CD4-positive, CD25-positive, alpha-beta regulatory T cell (primary cell): ENCODE results near the gene GSG1L. TPM values are rescaled to one million over a fixed set of nuclear protein-coding genes. Genes with fewer than 3 reads are reported as not detected.
"Not testable (repeated sequence)": the region's sequence is repeated elsewhere in the genome, so short reads cannot be mapped to it uniquely, and the experiment has no call there.

Experiments
- ATAC-seq, 2 donors: fragments of 150-1000 bp; cut with Tn5 transposase; one replicate each; pipeline ENCODE4 v1.10.0; 2021; ENCODE audit warnings: low read depth in 2 of 2, moderate number of reproducible peaks in 2 of 2, moderate library complexity in 1 of 2
- DNase-seq, 3 donors: peaks; one replicate each; pipeline versions ENCODE4 v3.0.0 to v3.0.0-alpha.2; 2012 to 2022; ENCODE audit warnings: mixed read lengths in 1 of 3
- H3K27ac ChIP-seq: one replicate; pipeline ENCODE4 v1.7.0; 2013; ENCODE audit warnings: mild to moderate bottlenecking, low read length; ENCODE audit not compliant: insufficient read depth, poor library complexity, severe bottlenecking
- H3K27me3 ChIP-seq: one replicate; pipeline ENCODE4 v1.7.0; 2013; ENCODE audit warnings: low read length; ENCODE audit not compliant: control insufficient read depth, insufficient read depth
- H3K36me3 ChIP-seq: one replicate; pipeline ENCODE4 v1.7.0; 2013; ENCODE audit warnings: mild to moderate bottlenecking, low read length, moderate library complexity; ENCODE audit not compliant: control insufficient read depth, insufficient read depth
- H3K4me1 ChIP-seq: 2 replicates; pipeline ENCODE4 v1.7.0; 2013; ENCODE audit warnings: mild to moderate bottlenecking, low read length; ENCODE audit not compliant: insufficient read depth, control insufficient read depth, poor library complexity, severe bottlenecking
- H3K4me3 ChIP-seq: one replicate; pipeline ENCODE4 v1.7.0; 2013; ENCODE audit warnings: low read depth, mild to moderate bottlenecking, low read length, moderate library complexity
- H3K9me3 ChIP-seq, 2 experiments: 1 replicate in 1 of 2; 2 replicates in 1 of 2; pipeline ENCODE4 v1.7.0; 2013; ENCODE audit warnings: low read length in 2 of 2, mild to moderate bottlenecking in 1 of 2, moderate library complexity in 1 of 2; ENCODE audit not compliant: control insufficient read depth in 2 of 2
- H3K27ac Mint-ChIP-seq, 3 donors: one replicate each; pipeline ENCODE4 v1.8.0; 2020 to 2022; ENCODE audit warnings: mild to moderate bottlenecking in 3 of 3, mixed read lengths in 3 of 3, moderate library complexity in 2 of 3
- H3K27me3 Mint-ChIP-seq: one replicate; pipeline ENCODE4 v1.8.0; 2022; ENCODE audit warnings: mild to moderate bottlenecking, mixed read lengths
- H3K36me3 Mint-ChIP-seq: one replicate; pipeline ENCODE4 v1.8.0; 2020; ENCODE audit warnings: mixed read lengths
- H3K4me1 Mint-ChIP-seq, 4 donors: one replicate each; pipeline ENCODE4 v1.8.0; 2020 to 2022; ENCODE audit warnings: mixed read lengths in 4 of 4, mild to moderate bottlenecking in 1 of 4
- H3K4me3 Mint-ChIP-seq, 4 donors: one replicate each; pipeline ENCODE4 v1.8.0; 2020 to 2022; ENCODE audit warnings: mild to moderate bottlenecking in 4 of 4, mixed read lengths in 4 of 4, moderate library complexity in 3 of 4
- H3K9me3 Mint-ChIP-seq, 7 donors: one replicate each; pipeline ENCODE4 v1.8.0; 2020 to 2022; ENCODE audit warnings: mixed read lengths in 7 of 7, mild to moderate bottlenecking in 3 of 7, moderate library complexity in 2 of 7
- polyA plus RNA-seq, 4 donors: library from polyadenylated mRNA; unstranded; fragments of 300-500 nt; fragmentation: Illumina TruSeq; gene quantifications; one replicate each; pipeline ENCODE4 v1.2.3, GENCODE V29; 2021
- total RNA-seq: library from RNA; stranded (reverse); gene quantifications from one replicate; pipeline ENCODE4 v1.2.3, GENCODE V29; 2022

GSG1L gene
- total and polyA plus RNA-seq, 5 donors from 2014 or later, result 0.15 TPM; not detected in 4

- H3K36me3 Mint-ChIP-seq, result no peaks in the 10 kb centered on the region
- H3K4me3 ChIP-seq, result no peak overlapping the region
- H3K9me3 Mint-ChIP-seq, result peaks cover 3 to 10% (median 6%) of the 10 kb centered on the region in 7 donors
- H3K9me3 ChIP-seq, result peaks cover 4 to 9% of the 10 kb centered on the region in 2 experiments
- no peaks in the 10 kb centered on the region for H3K4me1 Mint-ChIP-seq
- H3K4me1 ChIP-seq, result no peaks in the 10 kb centered on the region
- ATAC-seq, result no peak
- no peak overlapping the region for H3K27ac Mint-ChIP-seq
- peaks cover 5% of the 10 kb centered on the region for H3K27me3 ChIP-seq
- DNase-seq, result no peak
- peaks cover 33% of the 10 kb centered on the region for H3K27me3 Mint-ChIP-seq
- no peak overlapping the region for H3K27ac ChIP-seq
- no peaks in the 10 kb centered on the region for H3K36me3 ChIP-seq
- no peak overlapping the region for H3K4me3 Mint-ChIP-seq
These were observed 113.2 kb downstream of the GSG1L start for GRCh38 chr16:27950206-27950887.

- H3K9me3 ChIP-seq, result no peaks in the 10 kb centered on the region
- H3K4me3 Mint-ChIP-seq, result no peak overlapping the region
- no peaks in the 10 kb centered on the region for H3K4me1 Mint-ChIP-seq
- no peaks in the 10 kb centered on the region for H3K36me3 Mint-ChIP-seq
- H3K27ac ChIP-seq, result no peak overlapping the region
- H3K27ac Mint-ChIP-seq, result no peak overlapping the region
- DNase-seq (no peak), ATAC-seq (no peak)
- no peaks in the 10 kb centered on the region for H3K36me3 ChIP-seq
- H3K4me3 ChIP-seq, result no peak overlapping the region
- no peaks in the 10 kb centered on the region for H3K4me1 ChIP-seq
- H3K9me3 Mint-ChIP-seq, result peaks cover 0 to 2% (median 0%) of the 10 kb centered on the region in 7 donors
- H3K27me3 ChIP-seq, result peaks cover 2% of the 10 kb centered on the region
- H3K27me3 Mint-ChIP-seq, result peaks cover 30% of the 10 kb centered on the region
These were observed 115.8 kb downstream of the GSG1L start for GRCh38 chr16:27947696-27948095.

- Histone ChIP-seq H3K4me1 (no peaks in the 10 kb centered on the region), H3K27ac (no peak overlapping the region)
These were observed 118.1 kb downstream of the GSG1L start for GRCh38 chr16:27945233-27945973.

DNA sequence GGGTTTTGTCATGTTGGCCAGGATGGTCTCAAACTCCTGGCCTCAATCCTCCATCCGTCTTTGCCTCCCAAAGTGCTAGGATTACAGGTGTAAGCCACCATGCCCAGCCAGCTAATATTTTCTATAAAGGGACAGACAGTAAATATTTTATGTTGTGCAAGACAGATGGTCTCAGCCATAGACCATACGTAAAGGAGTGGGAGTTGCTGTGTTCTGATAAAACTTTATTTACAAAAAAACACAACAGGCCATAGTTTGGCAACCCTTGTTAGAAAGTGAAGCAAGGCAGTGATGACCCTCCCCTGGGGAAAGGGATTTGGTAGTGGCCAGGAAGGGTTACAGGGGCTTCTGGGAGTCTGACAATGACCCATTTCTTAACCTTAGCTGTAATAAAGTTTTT lies 119.7 kb downstream of the GSG1L start:
- ATAC-seq, result no peak
- Mint-ChIP-seq H3K36me3 (no peaks in the 10 kb centered on the region), H3K4me1 (no peaks in the 10 kb centered on the region), H3K4me3 (no peak overlapping the region), H3K27me3 (peaks cover 15% of the 10 kb centered on the region), H3K27ac (no peak overlapping the region), H3K9me3 (no peaks in the 10 kb centered on the region)
- Histone ChIP-seq H3K27me3 (no peaks in the 10 kb centered on the region), H3K4me3 (no peak overlapping the region), H3K4me1 (no peaks in the 10 kb centered on the region), H3K9me3 (no peaks in the 10 kb centered on the region), H3K27ac (no peak overlapping the region), H3K36me3 (no peaks in the 10 kb centered on the region)
- no peak for DNase-seq

More at GRCh38 chr16:27945233-27945973, 118.1 kb downstream of the GSG1L start:
- no peaks in the 10 kb centered on the region for H3K9me3 Mint-ChIP-seq
- no peak overlapping the region for H3K27ac Mint-ChIP-seq
- H3K4me3 Mint-ChIP-seq, result no peak overlapping the region
- no peaks in the 10 kb centered on the region for H3K4me1 Mint-ChIP-seq
- ATAC-seq, result no peak
- DNase-seq, result no peak
- H3K36me3 Mint-ChIP-seq, result no peaks in the 10 kb centered on the region
- Histone ChIP-seq H3K27me3 (no peaks in the 10 kb centered on the region), H3K9me3 (no peaks in the 10 kb centered on the region), H3K4me3 (no peak overlapping the region), H3K36me3 (no peaks in the 10 kb centered on the region)
- peaks cover 12% of the 10 kb centered on the region for H3K27me3 Mint-ChIP-seq

DNA sequence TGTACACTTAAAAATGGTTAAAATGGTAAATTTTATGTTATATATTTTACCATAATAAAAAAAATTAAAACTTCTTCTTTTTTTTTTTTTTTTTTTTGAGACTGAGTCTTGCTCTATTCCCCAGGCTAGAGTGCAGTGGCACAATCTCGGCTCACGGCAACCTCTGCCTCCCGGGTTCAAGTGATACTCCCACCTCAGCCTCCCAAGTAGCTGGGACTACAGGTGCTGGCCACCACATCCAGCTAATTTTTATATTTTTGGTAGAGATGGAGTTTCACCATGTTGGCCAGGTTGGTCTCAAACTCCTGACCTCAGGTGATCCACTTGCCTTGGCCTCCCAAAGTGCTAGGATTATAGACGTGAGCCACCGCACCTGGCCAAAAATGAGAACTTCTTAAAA lies 121.4 kb downstream of the GSG1L start:
- not testable (repeated sequence) for ATAC-seq, H3K4me1 ChIP-seq, H3K36me3 ChIP-seq, H3K4me1 Mint-ChIP-seq, H3K9me3 ChIP-seq, H3K27ac Mint-ChIP-seq, H3K4me3 Mint-ChIP-seq, H3K36me3 Mint-ChIP-seq, H3K27ac ChIP-seq, DNase-seq, H3K9me3 Mint-ChIP-seq, H3K4me3 ChIP-seq, H3K27me3 ChIP-seq
- peaks cover 15% of the 10 kb centered on the region for H3K27me3 Mint-ChIP-seq

GRCh38 chr16:27935076-27935475 lies 128.4 kb downstream of the GSG1L start:
- Histone ChIP-seq H3K9me3 (no peaks in the 10 kb centered on the region), H3K27ac (no peak overlapping the region), H3K27me3 (peaks cover 2% of the 10 kb centered on the region), H3K36me3 (no peaks in the 10 kb centered on the region), H3K4me3 (no peak overlapping the region), H3K4me1 (no peaks in the 10 kb centered on the region)
- H3K36me3 Mint-ChIP-seq, result no peaks in the 10 kb centered on the region
- H3K4me3 Mint-ChIP-seq, result no peak overlapping the region
- ATAC-seq, result no peak
- no peak overlapping the region for H3K27ac Mint-ChIP-seq
- H3K4me1 Mint-ChIP-seq, result peaks cover 0 to 5% (median 0%) of the 10 kb centered on the region in 4 donors
- no peak for DNase-seq
- H3K9me3 Mint-ChIP-seq, result peaks cover 0 to 7% (median 3%) of the 10 kb centered on the region in 7 donors
- peaks cover 8% of the 10 kb centered on the region for H3K27me3 Mint-ChIP-seq

DNA sequence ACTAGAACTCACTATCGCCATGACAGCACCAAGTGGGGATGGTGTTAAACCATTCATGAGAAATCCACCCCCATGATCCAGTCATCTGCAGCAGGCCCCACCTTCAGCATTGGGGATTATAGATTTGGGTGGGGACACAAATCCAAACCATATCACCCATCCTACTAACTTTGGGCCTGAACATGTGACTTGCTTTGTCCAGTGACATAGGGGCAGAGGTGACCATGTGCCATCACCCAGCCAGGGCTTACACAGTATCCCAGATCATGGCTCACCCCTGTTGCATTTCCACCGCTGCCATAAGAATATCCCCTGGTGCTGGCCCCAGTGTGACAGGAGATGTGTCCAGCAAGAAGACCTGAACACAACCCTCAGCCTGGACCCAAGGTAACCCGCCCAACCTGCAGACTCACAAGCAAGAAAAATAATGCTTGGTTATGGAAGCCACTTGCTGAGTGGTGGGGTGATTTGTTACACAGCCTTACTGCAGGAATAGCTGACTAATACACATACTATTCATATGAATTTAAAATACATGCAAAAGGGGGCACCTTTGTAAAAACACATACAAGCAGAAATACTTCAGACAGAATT lies 130.9 kb downstream of the GSG1L start:
- peaks cover 5% of the 10 kb centered on the region for H3K27me3 Mint-ChIP-seq
- no peaks in the 10 kb centered on the region for H3K9me3 ChIP-seq
- H3K4me3 Mint-ChIP-seq, result no peak overlapping the region
- H3K36me3 Mint-ChIP-seq, result no peaks in the 10 kb centered on the region
- peaks cover 0 to 5% (median 0%) of the 10 kb centered on the region in 4 donors for H3K4me1 Mint-ChIP-seq
- H3K4me1 ChIP-seq, result no peaks in the 10 kb centered on the region
- no peak overlapping the region for H3K27ac Mint-ChIP-seq
- DNase-seq (no peak), ATAC-seq (no peak)
- no peak overlapping the region for H3K27ac ChIP-seq
- H3K4me3 ChIP-seq, result no peak overlapping the region
- peaks cover 0 to 7% (median 3%) of the 10 kb centered on the region in 7 donors for H3K9me3 Mint-ChIP-seq
- peaks cover 2% of the 10 kb centered on the region for H3K27me3 ChIP-seq
- H3K36me3 ChIP-seq, result no peaks in the 10 kb centered on the region
